HG03442 (cell line): ENCODE measurements around the gene ANKH.

Experiments used
- ATAC-seq: cut with Tn5 transposase; IDR thresholded peaks from one replicate; pipeline ENCODE4 v1.9.1; 2021; ENCODE audit warnings: mild to moderate bottlenecking, moderate library complexity; ENCODE audit not compliant: unreplicated experiment

ANKH gene

GRCh38 chr5:14721990-14722656 is 149.5 kb downstream of the ANKH start:
- ATAC-seq: no peak

GRCh38 chr5:14720236-14720923 is 151.2 kb downstream of the ANKH start:
- no peak for ATAC-seq

- ATAC-seq: no peak
Observed at GRCh38 chr5:14718778-14719177, 152.8 kb downstream of the ANKH start.

- no peak for ATAC-seq
Observed at GRCh38 chr5:14716755-14717752, 154.5 kb downstream of the ANKH start.

GRCh38 chr5:14715481-14715880 is 156.1 kb downstream of the ANKH start:
- ATAC-seq: no peak

- no peak for ATAC-seq
Observed at GRCh38 chr5:14714706-14715105, 156.9 kb downstream of the ANKH start.

GRCh38 chr5:14713476-14714390 is 157.8 kb downstream of the ANKH start:
- ATAC-seq: no peak

GRCh38 chr5:14712666-14713065 is 158.9 kb downstream of the ANKH start:
- no peak for ATAC-seq

GRCh38 chr5:14712131-14712530 is 159.4 kb downstream of the ANKH start:
- no peak for ATAC-seq

GRCh38 chr5:14710313-14710994 is 161.1 kb downstream of the ANKH start:
- ATAC-seq: no peak

GRCh38 chr5:14708551-14708950 is 163.0 kb downstream of the ANKH start:
- ATAC-seq: no peak

GRCh38 chr5:14707811-14708390 is 163.7 kb downstream of the ANKH start:
- ATAC-seq: no peak

GRCh38 chr5:14706615-14707021 is 165.0 kb downstream of the ANKH start:
- no peak for ATAC-seq

- ATAC-seq: no peak
Observed at GRCh38 chr5:14705556-14705955, 166.0 kb downstream of the ANKH start.

GRCh38 chr5:14702238-14702839 is 169.2 kb downstream of the ANKH start:
- ATAC-seq: no peak

- no peak for ATAC-seq
Observed at GRCh38 chr5:14701556-14701955, 170.0 kb downstream of the ANKH start.

- ATAC-seq: no peak
Observed at GRCh38 chr5:14700478-14701436, 170.8 kb downstream of the ANKH start.
